ENCODE measurements around the gene ZBTB8B.

The ZBTB8B gene

DNA sequence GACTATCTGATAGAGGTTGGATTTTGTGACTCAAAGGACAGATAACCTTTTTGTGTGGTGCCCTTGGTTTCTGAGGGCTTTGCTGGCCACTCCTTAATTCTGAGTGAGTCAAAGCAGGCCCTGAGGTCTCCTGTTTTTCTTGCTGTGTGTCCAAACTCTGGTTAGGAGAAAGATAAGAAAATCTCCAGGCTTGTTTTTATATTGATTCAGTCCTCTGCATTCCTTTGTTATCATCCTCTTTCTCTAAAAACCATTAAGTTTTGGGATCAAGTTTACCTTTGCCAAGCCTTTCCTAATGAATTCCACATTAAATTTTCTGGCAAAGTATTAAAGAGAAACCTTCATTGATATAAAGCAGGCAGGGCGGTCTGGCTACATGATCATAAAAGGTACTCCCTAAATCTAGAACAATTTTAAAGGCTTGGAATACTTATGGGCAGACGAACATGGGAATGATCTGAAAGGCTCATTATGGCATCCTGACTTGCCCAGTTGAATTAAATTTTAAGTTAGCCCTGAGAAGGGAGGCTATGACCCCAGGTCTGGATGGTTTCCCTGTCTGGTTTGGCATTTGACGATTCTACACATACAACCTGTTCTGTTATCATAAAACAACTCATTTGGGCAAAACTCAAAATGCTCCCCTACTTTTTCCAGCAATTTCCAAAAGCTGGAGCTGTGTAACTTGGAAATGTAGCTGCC is 20.8 kb downstream of the ZBTB8B start:
- no peaks in the 10 kb centered on the region for H3K4me1 ChIP-seq (ENCODE audit: insufficient read depth, low read length, poor library complexity, severe bottlenecking)
- H2AFZ ChIP-seq (ENCODE audit: low read length) = no peak overlapping the region
- H3F3A ChIP-seq (ENCODE audit: low read depth) = no peaks in the 10 kb centered on the region
- TF ChIP-seq EZH2phosphoT487 (IDR thresholded peaks at IDR 0.05; ENCODE audit: borderline replicate concordance) (no peak), CTCF (conservative IDR thresholded peaks at IDR 0.05; ENCODE audit: low read length) (no peak)
- H3K36me3 ChIP-seq (ENCODE audit: insufficient read depth, low read length) = no peaks in the 10 kb centered on the region
- H3K27me3 ChIP-seq (ENCODE audit: insufficient read depth, low read length, poor library complexity, severe bottlenecking) = no peaks in the 10 kb centered on the region
- H3K4me2 ChIP-seq (ENCODE audit: low read depth, low read length, poor library complexity, severe bottlenecking) = no peak overlapping the region
- no peak overlapping the region for H3K4me3 ChIP-seq (ENCODE audit: low read length, poor library complexity, severe bottlenecking)
- H3K9me3 ChIP-seq (ENCODE audit: insufficient read depth, low read depth, low read length) = no peaks in the 10 kb centered on the region
- no peaks in the 10 kb centered on the region for H3K79me2 ChIP-seq (ENCODE audit: insufficient read depth, low read length)
- no peaks in the 10 kb centered on the region for H4K20me1 ChIP-seq (ENCODE audit: insufficient read depth, low read length, poor library complexity, severe bottlenecking)
- no peak overlapping the region for H3K9ac ChIP-seq (ENCODE audit: low read depth, low read length, poor library complexity, severe bottlenecking)
- H3K9me2 ChIP-seq (replicated peaks; ENCODE audit: low read depth, low read length) = no peaks in the 10 kb centered on the region

GRCh38 chr1:32486463-32487113 is 21.7 kb downstream of the ZBTB8B start:
- Histone ChIP-seq H3K4me3 (ENCODE audit: low read length, poor library complexity, severe bottlenecking) (no peak overlapping the region), H3K27me3 (ENCODE audit: insufficient read depth, low read length, poor library complexity, severe bottlenecking) (no peaks in the 10 kb centered on the region), H3F3A (ENCODE audit: low read depth) (no peaks in the 10 kb centered on the region), H3K4me2 (ENCODE audit: low read depth, low read length, poor library complexity, severe bottlenecking) (no peak overlapping the region), H3K4me1 (ENCODE audit: insufficient read depth, low read length, poor library complexity, severe bottlenecking) (no peaks in the 10 kb centered on the region), H3K36me3 (ENCODE audit: insufficient read depth, low read length) (no peaks in the 10 kb centered on the region), H3K9ac (ENCODE audit: low read depth, low read length, poor library complexity, severe bottlenecking) (no peak overlapping the region), H3K79me2 (ENCODE audit: insufficient read depth, low read length) (no peaks in the 10 kb centered on the region), H2AFZ (ENCODE audit: low read length) (no peak overlapping the region), H3K9me3 (ENCODE audit: insufficient read depth, low read depth, low read length) (no peaks in the 10 kb centered on the region), H4K20me1 (ENCODE audit: insufficient read depth, low read length, poor library complexity, severe bottlenecking) (no peaks in the 10 kb centered on the region), H3K9me2 (replicated peaks; ENCODE audit: low read depth, low read length) (no peaks in the 10 kb centered on the region)
- no peak for TF ChIP-seq CTCF (conservative IDR thresholded peaks at IDR 0.05; ENCODE audit: low read length)
- TF ChIP-seq EZH2phosphoT487 (IDR thresholded peaks at IDR 0.05; ENCODE audit: borderline replicate concordance) = no peak

DNA sequence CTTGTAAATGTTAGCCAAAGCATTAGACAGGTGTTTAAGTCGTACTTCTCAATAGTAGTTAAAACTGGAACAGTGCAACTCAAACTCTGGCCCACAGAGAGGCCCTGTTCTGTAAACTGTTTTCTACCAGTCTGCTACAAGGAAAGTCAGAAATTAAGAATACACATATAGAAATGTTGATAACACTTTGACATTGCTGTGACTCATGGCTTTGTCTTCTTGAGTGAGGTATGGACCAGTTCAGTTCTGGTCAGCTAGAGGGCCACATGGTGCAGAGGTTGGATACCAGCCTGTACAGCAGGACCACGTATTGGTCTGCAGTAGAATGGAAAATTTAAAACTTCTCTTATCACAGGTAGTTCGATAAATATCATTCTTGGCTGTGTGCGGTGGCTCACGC is 22.3 kb downstream of the ZBTB8B start:
- H3K4me1 ChIP-seq (ENCODE audit: insufficient read depth, low read length, poor library complexity, severe bottlenecking) = no peaks in the 10 kb centered on the region
- H3K36me3 ChIP-seq (ENCODE audit: insufficient read depth, low read length) = no peaks in the 10 kb centered on the region
- H3K9me3 ChIP-seq (ENCODE audit: insufficient read depth, low read depth, low read length) = no peaks in the 10 kb centered on the region
- H3K4me2 ChIP-seq (ENCODE audit: low read depth, low read length, poor library complexity, severe bottlenecking) = no peak overlapping the region
- H3K27me3 ChIP-seq (ENCODE audit: insufficient read depth, low read length, poor library complexity, severe bottlenecking) = no peaks in the 10 kb centered on the region
- no peak overlapping the region for H3K4me3 ChIP-seq (ENCODE audit: low read length, poor library complexity, severe bottlenecking)
- TF ChIP-seq EZH2phosphoT487 (IDR thresholded peaks at IDR 0.05; ENCODE audit: borderline replicate concordance) = no peak
- no peak for TF ChIP-seq CTCF (conservative IDR thresholded peaks at IDR 0.05; ENCODE audit: low read length)
- no peaks in the 10 kb centered on the region for H3K9me2 ChIP-seq (replicated peaks; ENCODE audit: low read depth, low read length)
- H3K9ac ChIP-seq (ENCODE audit: low read depth, low read length, poor library complexity, severe bottlenecking) = no peak overlapping the region
- no peaks in the 10 kb centered on the region for H4K20me1 ChIP-seq (ENCODE audit: insufficient read depth, low read length, poor library complexity, severe bottlenecking)
- no peaks in the 10 kb centered on the region for H3F3A ChIP-seq (ENCODE audit: low read depth)
- no peak overlapping the region for H2AFZ ChIP-seq (ENCODE audit: low read length)
- H3K79me2 ChIP-seq (ENCODE audit: insufficient read depth, low read length) = no peaks in the 10 kb centered on the region
